Chondrocyte (in vitro differentiated cells): ENCODE measurements around the gene AKR1B1. TPM values are rescaled to one million over a fixed set of nuclear protein-coding genes. Genes with fewer than 3 reads are reported as not detected.

Experiments used
- DNase-seq: peaks from one replicate; pipeline ENCODE4 v3.0.0; 2021; ENCODE audit warnings: mixed read lengths, low spot score
- H3K27ac Mint-ChIP-seq: one replicate; pipeline ENCODE4 v1.8.0; 2021; ENCODE audit warnings: mild to moderate bottlenecking, moderate library complexity, mixed read lengths; ENCODE audit not compliant: unreplicated experiment
- H3K27me3 Mint-ChIP-seq: 2 replicates; pipeline ENCODE4 v1.8.0; 2021; ENCODE audit warnings: low read depth, mixed read lengths
- H3K36me3 Mint-ChIP-seq: 2 replicates; pipeline ENCODE4 v1.8.0; 2021; ENCODE audit warnings: low read depth, mixed read lengths
- H3K4me1 Mint-ChIP-seq: 2 replicates; pipeline ENCODE4 v1.8.0; 2021; ENCODE audit warnings: low read depth, mild to moderate bottlenecking, mixed read lengths
- H3K4me3 Mint-ChIP-seq: one replicate; pipeline ENCODE4 v1.8.0; 2021; ENCODE audit warnings: mild to moderate bottlenecking, moderate library complexity, mixed read lengths; ENCODE audit not compliant: unreplicated experiment
- H3K9me3 Mint-ChIP-seq: 2 replicates; pipeline ENCODE4 v1.8.0; 2021; ENCODE audit warnings: low read depth, mixed read lengths
- total RNA-seq: library from RNA; stranded (reverse); gene quantifications from 3 replicates; pipeline ENCODE4 v1.2.1, GENCODE V29; 2021
- TF ChIP-seq, protein P1 (sequence below): fragments of 200-600 bp; sonication (generic); IDR thresholded peaks from 2 replicates; pipeline ENCODE4 v1.5.0; 2021; ENCODE audit warnings: antibody characterized with exemption, mild to moderate bottlenecking, moderate library complexity

Gene AKR1B1
- total RNA-seq, 1 donor from 2014 or later, result 52.8 TPM

DNA sequence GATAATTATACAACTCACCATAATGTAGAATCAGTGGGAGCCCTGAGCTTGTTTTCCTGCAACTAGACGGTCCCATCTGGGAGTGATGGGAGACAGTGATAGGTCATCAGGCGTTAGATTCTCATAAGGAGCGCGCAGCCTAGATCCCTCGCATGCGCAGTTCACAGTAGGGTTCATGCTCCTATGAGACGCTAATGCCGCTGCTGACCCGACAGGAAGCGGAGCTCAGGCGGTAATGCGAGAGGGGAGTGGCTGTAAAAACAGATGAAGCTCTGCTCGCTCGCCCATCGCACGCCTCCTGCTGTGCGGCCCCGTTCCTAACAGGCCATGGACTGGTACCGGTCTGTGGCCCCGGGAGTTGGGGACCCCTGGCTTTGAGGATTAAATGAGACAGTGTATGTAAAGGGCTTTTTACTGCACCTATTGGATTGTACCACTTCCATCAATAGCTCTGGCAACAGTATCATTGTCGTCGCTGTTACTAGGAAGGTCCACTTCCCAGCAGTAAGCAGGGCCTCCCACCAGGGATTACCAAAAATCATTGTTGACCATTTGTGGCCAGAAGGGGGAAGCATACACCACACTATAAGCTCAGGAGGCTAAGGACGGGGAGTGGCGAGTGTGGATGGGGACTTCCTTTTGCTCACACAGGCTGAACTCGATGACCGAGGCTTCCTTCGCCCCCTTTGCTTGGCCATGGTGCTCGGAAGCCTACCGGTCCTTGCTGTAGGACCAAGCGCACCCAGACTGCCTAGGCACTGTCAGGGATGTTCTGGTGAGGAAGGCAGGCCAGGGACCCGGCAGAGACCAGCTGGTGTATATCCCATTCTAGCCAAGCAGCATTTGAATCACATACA lies 26.4 kb downstream of the AKR1B1 start:
- H3K27me3 Mint-ChIP-seq, result peaks cover 3% of the 10 kb centered on the region
- no peaks in the 10 kb centered on the region for H3K36me3 Mint-ChIP-seq
- peak overlapping the region; percentile 88 for H3K27ac Mint-ChIP-seq
- peak overlapping the region; percentile 73 for H3K4me3 Mint-ChIP-seq
- no peak for DNase-seq
- peaks cover 15% of the 10 kb centered on the region for H3K4me1 Mint-ChIP-seq
- TF ChIP-seq, protein P1, sequence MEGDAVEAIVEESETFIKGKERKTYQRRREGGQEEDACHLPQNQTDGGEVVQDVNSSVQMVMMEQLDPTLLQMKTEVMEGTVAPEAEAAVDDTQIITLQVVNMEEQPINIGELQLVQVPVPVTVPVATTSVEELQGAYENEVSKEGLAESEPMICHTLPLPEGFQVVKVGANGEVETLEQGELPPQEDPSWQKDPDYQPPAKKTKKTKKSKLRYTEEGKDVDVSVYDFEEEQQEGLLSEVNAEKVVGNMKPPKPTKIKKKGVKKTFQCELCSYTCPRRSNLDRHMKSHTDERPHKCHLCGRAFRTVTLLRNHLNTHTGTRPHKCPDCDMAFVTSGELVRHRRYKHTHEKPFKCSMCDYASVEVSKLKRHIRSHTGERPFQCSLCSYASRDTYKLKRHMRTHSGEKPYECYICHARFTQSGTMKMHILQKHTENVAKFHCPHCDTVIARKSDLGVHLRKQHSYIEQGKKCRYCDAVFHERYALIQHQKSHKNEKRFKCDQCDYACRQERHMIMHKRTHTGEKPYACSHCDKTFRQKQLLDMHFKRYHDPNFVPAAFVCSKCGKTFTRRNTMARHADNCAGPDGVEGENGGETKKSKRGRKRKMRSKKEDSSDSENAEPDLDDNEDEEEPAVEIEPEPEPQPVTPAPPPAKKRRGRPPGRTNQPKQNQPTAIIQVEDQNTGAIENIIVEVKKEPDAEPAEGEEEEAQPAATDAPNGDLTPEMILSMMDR, result peak; percentile 98
- peaks cover 7% of the 10 kb centered on the region for H3K9me3 Mint-ChIP-seq

DNA sequence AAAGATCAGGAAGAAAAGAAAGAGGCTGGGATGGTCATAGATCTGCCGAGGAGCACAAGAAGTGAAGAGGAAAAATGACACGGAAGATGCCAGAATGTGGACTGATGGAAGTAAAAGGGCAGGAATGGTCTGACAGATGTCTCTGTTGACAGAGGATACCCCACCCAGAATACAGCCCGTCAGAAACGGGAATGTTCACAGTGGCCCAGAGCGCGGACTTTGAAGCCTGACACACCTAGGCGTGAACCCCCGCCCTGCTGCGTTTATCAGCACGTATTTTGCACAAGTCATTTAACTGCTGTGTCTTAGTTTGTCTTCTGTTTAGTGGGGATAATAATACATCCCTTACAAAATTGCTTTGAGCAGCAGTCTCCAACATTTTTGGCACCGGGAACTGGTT lies 27.1 kb downstream of the AKR1B1 start:
- peaks cover 3% of the 10 kb centered on the region for H3K27me3 Mint-ChIP-seq
- peaks cover 15% of the 10 kb centered on the region for H3K4me1 Mint-ChIP-seq
- DNase-seq, result no peak
- H3K36me3 Mint-ChIP-seq, result no peaks in the 10 kb centered on the region
- no peak overlapping the region for H3K4me3 Mint-ChIP-seq
- TF ChIP-seq, protein P1, result no peak
- H3K9me3 Mint-ChIP-seq, result peaks cover 9% of the 10 kb centered on the region
- no peak overlapping the region for H3K27ac Mint-ChIP-seq

DNA sequence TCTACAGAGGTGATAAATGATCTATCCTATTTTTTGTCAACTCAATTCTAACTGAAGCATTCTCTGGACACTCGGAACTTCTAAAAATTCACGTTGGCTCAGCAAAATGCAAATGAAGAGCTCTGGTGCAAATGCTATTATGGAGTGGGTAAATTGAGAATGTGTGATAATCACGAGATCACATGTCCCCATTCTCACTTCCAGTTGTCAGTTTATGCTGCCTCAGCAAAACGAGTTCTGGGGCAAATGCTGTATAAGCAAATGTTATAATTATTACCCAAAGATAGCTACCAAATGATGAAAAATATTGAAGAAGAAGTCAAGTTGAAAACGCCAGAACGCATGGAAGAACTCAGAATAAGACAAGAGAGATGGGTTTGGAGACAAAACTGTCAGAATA lies 29.4 kb downstream of the AKR1B1 start:
- H3K4me1 Mint-ChIP-seq, result peaks cover 15% of the 10 kb centered on the region
- TF ChIP-seq, protein P1, result no peak
- no peak overlapping the region for H3K4me3 Mint-ChIP-seq
- peaks cover 6% of the 10 kb centered on the region for H3K9me3 Mint-ChIP-seq
- peaks cover 3% of the 10 kb centered on the region for H3K27me3 Mint-ChIP-seq
- no peak for DNase-seq
- no peaks in the 10 kb centered on the region for H3K36me3 Mint-ChIP-seq
- H3K27ac Mint-ChIP-seq, result no peak overlapping the region

DNA sequence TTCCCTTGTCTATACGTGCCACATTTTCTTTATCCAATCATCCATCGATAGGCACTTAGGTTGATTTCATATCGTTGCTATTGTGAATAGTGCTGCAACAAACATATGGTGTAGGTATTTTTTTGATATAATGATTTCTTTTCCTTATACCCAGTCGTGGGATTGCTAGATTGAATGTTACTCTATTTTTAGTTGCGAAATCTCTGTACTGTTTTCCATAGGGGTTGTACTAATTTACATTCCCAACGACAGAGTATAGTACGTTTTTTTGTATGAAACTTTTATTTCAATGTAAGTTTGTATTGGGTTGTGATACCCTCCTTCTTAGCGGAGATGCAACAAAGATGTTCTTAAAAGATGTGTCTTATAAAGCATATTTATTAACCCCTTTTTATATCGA lies 30.0 kb downstream of the AKR1B1 start:
- no peak for DNase-seq
- no peak overlapping the region for H3K27ac Mint-ChIP-seq

DNA sequence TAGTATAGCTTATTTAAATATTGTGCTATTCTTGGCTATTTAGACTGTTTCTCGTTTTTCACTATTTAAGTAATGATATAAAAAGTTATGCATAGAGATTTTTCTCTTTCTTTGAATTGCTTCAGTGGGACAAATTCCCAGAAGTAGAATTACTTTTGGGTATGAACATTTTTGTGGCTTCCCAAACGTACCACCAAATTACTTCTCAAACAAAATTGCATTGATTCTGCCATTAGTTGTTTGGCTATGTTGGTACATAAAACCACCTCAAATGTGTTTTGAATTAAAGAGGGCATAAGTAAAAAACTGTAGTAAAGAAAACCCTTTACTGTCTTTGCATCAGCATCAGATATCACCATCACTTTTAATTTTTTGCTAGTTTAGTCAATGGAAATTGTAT lies 31.0 kb downstream of the AKR1B1 start:
- H3K4me3 Mint-ChIP-seq, result no peak overlapping the region
- no peak for DNase-seq
- H3K36me3 Mint-ChIP-seq, result no peaks in the 10 kb centered on the region
- H3K4me1 Mint-ChIP-seq, result peaks cover 12% of the 10 kb centered on the region
- peaks cover 6% of the 10 kb centered on the region for H3K9me3 Mint-ChIP-seq
- no peak overlapping the region for H3K27ac Mint-ChIP-seq
- peaks cover 3% of the 10 kb centered on the region for H3K27me3 Mint-ChIP-seq
- TF ChIP-seq, protein P1, result no peak

More for the DNA sequence above, 30.0 kb downstream of the AKR1B1 start:
- no peaks in the 10 kb centered on the region for H3K36me3 Mint-ChIP-seq
- TF ChIP-seq, protein P1, result no peak
- peaks cover 15% of the 10 kb centered on the region for H3K4me1 Mint-ChIP-seq
- H3K27me3 Mint-ChIP-seq, result peaks cover 3% of the 10 kb centered on the region
- peaks cover 6% of the 10 kb centered on the region for H3K9me3 Mint-ChIP-seq
- H3K4me3 Mint-ChIP-seq, result no peak overlapping the region
